ENCODE measurements around the gene PPFIA2. TPM values are rescaled to one million over a fixed set of nuclear protein-coding genes. Genes with fewer than 3 reads are reported as not detected.

The PPFIA2 gene
- total and polyA plus RNA-seq, 10 of the 15 experiments (the other 5 are each of a cell fraction or from before 2014, with no cell fraction given), result 0.06 to 0.39 (median 0.18) TPM; not detected in 6

- no peaks in the 10 kb centered on the region for H3K79me2 ChIP-seq (ENCODE audit: control insufficient read depth, insufficient read depth, low read length)
- SMC1A ChIA-PET (ENCODE audit: uncharacterized antibody, unreplicated experiment), result interaction anchor here (0.6 to 1.8 kb wide), 3 partner anchors 8 to 18 kb away, joined by 3 to 5 read pairs (median 4); no protein-coding TSS in a partner anchor
- in situ Hi-C loops (cut with MboI) (no loop called here), intact Hi-C loops (cut with micrococcal nuclease; ENCODE audit: unreplicated experiment) (no loop called here)
- RAD21 ChIA-PET (ENCODE audit: unreplicated experiment), result no interaction called here
- H3K36me3 ChIP-seq (ENCODE audit: control insufficient read depth in 2 of 2, insufficient read depth in 2 of 2, low read length in 1 of 2), result no peaks in the 10 kb centered on the region
- no peak overlapping the region for H3K9ac ChIP-seq (ENCODE audit: control insufficient read depth, insufficient read depth, low read length)
- H3K4me3 ChIP-seq, result no peak overlapping the region
- BruUV-seq (replicated peaks), result no TSS peak
- no peaks in the 10 kb centered on the region for H3K4me1 ChIP-seq (ENCODE audit: control insufficient read depth, insufficient read depth, low read length)
- DNase-seq (ENCODE audit: low read depth, low spot score), result no peak
- POLR2A ChIA-PET, result no interaction called here
- H4K20me1 ChIP-seq (ENCODE audit: control insufficient read depth, insufficient read depth), result no peaks in the 10 kb centered on the region
- H3K9me3 ChIP-seq (replicated peaks; ENCODE audit: control insufficient read depth, insufficient read depth, low read length), result no peaks in the 10 kb centered on the region
- no peak for FAIRE-seq
- no peaks in the 10 kb centered on the region for H3K27me3 ChIP-seq (replicated peaks in 1 of 2; ENCODE audit: control insufficient read depth in 2 of 2, insufficient read depth in 2 of 2, low read length in 1 of 2)
- CTCF ChIA-PET, result no interaction called here
- no peak overlapping the region for H3K4me2 ChIP-seq (ENCODE audit: control insufficient read depth, insufficient read depth)
- 0% methylated on average over 1 of the region's 1 CpG for WGBS (ENCODE audit: insufficient coverage, insufficient replicate concordance, low lambda C conversion rate, missing lambda C conversion rate)
- TF ChIP-seq TCF12 (IDR thresholded peaks at IDR 0.05; ENCODE audit: low read depth, low read length) (no peak), KDM1A (IDR thresholded peaks at IDR 0.05; ENCODE audit: borderline replicate concordance) (no peak), BRCA1 (IDR thresholded peaks at IDR 0.05; ENCODE audit: low read depth, low read length) (no peak), PAX5 (IDR thresholded peaks at IDR 0.05; ENCODE audit: borderline replicate concordance, low read depth, low read length) (no peak), ZZZ3 (IDR thresholded peaks at IDR 0.05; ENCODE audit: control insufficient read depth, insufficient read length, low read depth) (no peak), MYC (IDR thresholded peaks at IDR 0.05; ENCODE audit: insufficient read depth, insufficient read length, insufficient replicate concordance, low read length, severe bottlenecking) (no peak), JUNB (IDR thresholded peaks at IDR 0.05) (no peak), RELB (IDR thresholded peaks at IDR 0.05; ENCODE audit: low read depth) (no peak), RCOR1 (conservative IDR thresholded peaks at IDR 0.05; ENCODE audit: low read depth, low read length) (no peak), FOXK2 (IDR thresholded peaks at IDR 0.05) (no peak), EED (IDR thresholded peaks at IDR 0.05; ENCODE audit: low read depth) (no peak), SP1 (IDR thresholded peaks at IDR 0.05; ENCODE audit: low read depth, low read length) (no peak), SRF (IDR thresholded peaks at IDR 0.05; ENCODE audit: low read depth in 2 of 2, low read length in 2 of 2) (no peak), YBX1 (IDR thresholded peaks at IDR 0.05) (no peak), IKZF2 (IDR thresholded peaks at IDR 0.05) (no peak), SMAD5 (IDR thresholded peaks at IDR 0.05; ENCODE audit: low read depth) (no peak), NBN (IDR thresholded peaks at IDR 0.05) (no peak), BHLHE40 (IDR thresholded peaks at IDR 0.05; ENCODE audit: borderline replicate concordance in 1 of 2, low read depth in 2 of 2, low read length in 1 of 2) (no peak), CUX1 (IDR thresholded peaks at IDR 0.05; ENCODE audit: insufficient replicate concordance, low read depth, low read length) (no peak), MYB (IDR thresholded peaks at IDR 0.05; ENCODE audit: borderline replicate concordance, low read depth, low read length) (no peak)
- ATAC-seq, result no peak
- H2AFZ ChIP-seq (ENCODE audit: control insufficient read depth, low read depth, low read length), result no peak overlapping the region
- no peak overlapping the region for H3K27ac ChIP-seq (ENCODE audit: control insufficient read depth, insufficient read depth)
Measured at GRCh38 chr12:81723361-81723760, 35.8 kb downstream of the PPFIA2 start.

Data from GM12878 (cell line).